Glutamatergic neuron (in vitro differentiated cells): Measurements from ENCODE around the gene RAB29. TPM values are rescaled to one million over a fixed set of nuclear protein-coding genes. Genes with fewer than 3 reads are reported as not detected.

Experiments
- DNase-seq: peaks from one replicate; pipeline ENCODE4 v3.0.0; 2022
- H3K27ac Mint-ChIP-seq: one replicate; pipeline ENCODE4 v1.8.0; 2020; ENCODE audit warnings: mild to moderate bottlenecking, mixed read lengths, inconsistent platforms; ENCODE audit not compliant: unreplicated experiment
- H3K27me3 Mint-ChIP-seq: one replicate; pipeline ENCODE4 v1.8.0; 2020; ENCODE audit warnings: mild to moderate bottlenecking, moderate library complexity, mixed read lengths, inconsistent platforms; ENCODE audit not compliant: unreplicated experiment
- H3K36me3 Mint-ChIP-seq: one replicate; pipeline ENCODE4 v1.8.0; 2020; ENCODE audit warnings: mild to moderate bottlenecking, mixed read lengths, inconsistent platforms; ENCODE audit not compliant: unreplicated experiment
- H3K4me1 Mint-ChIP-seq: one replicate; pipeline ENCODE4 v1.8.0; 2020; ENCODE audit warnings: mild to moderate bottlenecking, low read depth, mixed read lengths, inconsistent platforms; ENCODE audit not compliant: unreplicated experiment
- H3K4me3 Mint-ChIP-seq: one replicate; pipeline ENCODE4 v1.8.0; 2020; ENCODE audit warnings: mild to moderate bottlenecking, mixed read lengths, inconsistent platforms; ENCODE audit not compliant: unreplicated experiment
- H3K9me3 Mint-ChIP-seq: one replicate; pipeline ENCODE4 v1.8.0; 2020; ENCODE audit warnings: mild to moderate bottlenecking, moderate library complexity, mixed read lengths, inconsistent platforms; ENCODE audit not compliant: unreplicated experiment
- CTCF ChIP-seq: fragments of 200-600 bp; sonication (generic); IDR thresholded peaks from one replicate; pipeline ENCODE4 v1.5.0; 2021; ENCODE audit not compliant: partially characterized antibody, unreplicated experiment
- total RNA-seq: library from RNA; stranded (reverse); fragmentation: NEBNext Ultra II Directional; extraction: Animal tissue kit (Norgen Biotek cat#: 25700); gene quantifications from one replicate; pipeline ENCODE4 v1.2.1, GENCODE V29; 2021; ENCODE audit not compliant: unreplicated experiment

Gene RAB29
- total RNA-seq, 1 donor from 2014 or later, result 1.7 TPM

GRCh38 chr1:205743977-205744376 lies 31.3 kb downstream of the RAB29 start:
- Mint-ChIP-seq H3K4me1 (peaks cover 17% of the 10 kb centered on the region), H3K9me3 (peaks cover 2% of the 10 kb centered on the region), H3K27me3 (peaks cover 2% of the 10 kb centered on the region), H3K4me3 (no peak overlapping the region), H3K27ac (no peak overlapping the region), H3K36me3 (no peaks in the 10 kb centered on the region)
- no peak for DNase-seq
- no peak for TF ChIP-seq CTCF

GRCh38 chr1:205741681-205742080 lies 33.6 kb downstream of the RAB29 start:
- no peaks in the 10 kb centered on the region for H3K27me3 Mint-ChIP-seq
- no peak overlapping the region for H3K27ac Mint-ChIP-seq
- peaks cover 7% of the 10 kb centered on the region for H3K4me1 Mint-ChIP-seq
- no peaks in the 10 kb centered on the region for H3K9me3 Mint-ChIP-seq
- H3K4me3 Mint-ChIP-seq, result no peak overlapping the region
- no peak for TF ChIP-seq CTCF
- no peak for DNase-seq
- no peaks in the 10 kb centered on the region for H3K36me3 Mint-ChIP-seq

- Mint-ChIP-seq H3K36me3 (no peaks in the 10 kb centered on the region), H3K27ac (no peak overlapping the region), H3K9me3 (no peaks in the 10 kb centered on the region), H3K27me3 (no peaks in the 10 kb centered on the region), H3K4me3 (no peak overlapping the region), H3K4me1 (peaks cover 2% of the 10 kb centered on the region)
- TF ChIP-seq CTCF, result no peak
- no peak for DNase-seq
Observed at GRCh38 chr1:205739348-205740160, 35.7 kb downstream of the RAB29 start.

GRCh38 chr1:205735218-205735617 lies 40.1 kb downstream of the RAB29 start:
- no peak for TF ChIP-seq CTCF
- no peaks in the 10 kb centered on the region for H3K4me1 Mint-ChIP-seq
- peaks cover 2% of the 10 kb centered on the region for H3K27me3 Mint-ChIP-seq
- H3K9me3 Mint-ChIP-seq, result no peaks in the 10 kb centered on the region
- DNase-seq, result no peak
- no peaks in the 10 kb centered on the region for H3K36me3 Mint-ChIP-seq
- H3K27ac Mint-ChIP-seq, result no peak overlapping the region
- H3K4me3 Mint-ChIP-seq, result no peak overlapping the region

- H3K9me3 Mint-ChIP-seq, result no peaks in the 10 kb centered on the region
- H3K4me1 Mint-ChIP-seq, result no peaks in the 10 kb centered on the region
- no peak overlapping the region for H3K27ac Mint-ChIP-seq
- no peak for DNase-seq
- peaks cover 2% of the 10 kb centered on the region for H3K27me3 Mint-ChIP-seq
- H3K4me3 Mint-ChIP-seq, result no peak overlapping the region
- TF ChIP-seq CTCF, result no peak
- H3K36me3 Mint-ChIP-seq, result no peaks in the 10 kb centered on the region
Observed at GRCh38 chr1:205733438-205734175, 41.7 kb downstream of the RAB29 start.
